ENCODE results near the gene WFIKKN2. TPM values are rescaled to one million over a fixed set of nuclear protein-coding genes. Genes with fewer than 3 reads are reported as not detected.

Gene WFIKKN2
- total RNA-seq, 2 experiments from 2014 or later: not detected

- H3K4me3 ChIP-seq (ENCODE audit: low read depth, low read length, poor library complexity, severe bottlenecking): no peak overlapping the region
- no peaks in the 10 kb centered on the region for H3K9me2 ChIP-seq (ENCODE audit: insufficient read depth, low read length)
- POLR2A ChIA-PET: no interaction called here
- no peak overlapping the region for H2AFZ ChIP-seq (ENCODE audit: low read length)
- H3K36me3 ChIP-seq (ENCODE audit: insufficient read depth, low read length): no peaks in the 10 kb centered on the region
- intact Hi-C loops (cut with micrococcal nuclease; ENCODE audit: unreplicated experiment): no loop called here
- DNase-seq (ENCODE audit: low spot score): no peak
- CTCF ChIA-PET (ENCODE audit: unreplicated experiment): no interaction called here
- H3K79me2 ChIP-seq (ENCODE audit: insufficient read depth, low read depth, low read length): no peaks in the 10 kb centered on the region
- H3K4me2 ChIP-seq (ENCODE audit: low read length): no peak overlapping the region
- H3K9me3 ChIP-seq (ENCODE audit: low read length): no peaks in the 10 kb centered on the region
- no peaks in the 10 kb centered on the region for H3K4me1 ChIP-seq (ENCODE audit: insufficient read depth, low read length, poor library complexity, severe bottlenecking)
- H3K27ac ChIP-seq (ENCODE audit: low read depth, low read length, poor library complexity, severe bottlenecking): no peak overlapping the region
- TF ChIP-seq CTCF (conservative IDR thresholded peaks at IDR 0.05; ENCODE audit: low read length): no peak
- TF ChIP-seq EZH2phosphoT487 (IDR thresholded peaks at IDR 0.05; ENCODE audit: borderline replicate concordance, low read depth, low read length): no peak
- no TSS peak for BruUV-seq (replicated peaks)
- H4K20me1 ChIP-seq (ENCODE audit: insufficient read depth, low read length): no peaks in the 10 kb centered on the region
Measured at GRCh38 chr17:50813583-50813982, 21.8 kb upstream of the WFIKKN2 start.

GRCh38 chr17:50815400-50815799 is 20.0 kb upstream of the WFIKKN2 start:
- Histone ChIP-seq H3K4me1 (ENCODE audit: insufficient read depth, low read length, poor library complexity, severe bottlenecking) (no peaks in the 10 kb centered on the region), H3K9me2 (ENCODE audit: insufficient read depth, low read length) (no peaks in the 10 kb centered on the region), H3K36me3 (ENCODE audit: insufficient read depth, low read length) (no peaks in the 10 kb centered on the region), H3K79me2 (ENCODE audit: insufficient read depth, low read depth, low read length) (no peaks in the 10 kb centered on the region), H3K4me3 (ENCODE audit: low read depth, low read length, poor library complexity, severe bottlenecking) (no peak overlapping the region), H3K4me2 (ENCODE audit: low read length) (no peak overlapping the region), H4K20me1 (ENCODE audit: insufficient read depth, low read length) (no peaks in the 10 kb centered on the region), H3K27ac (ENCODE audit: low read depth, low read length, poor library complexity, severe bottlenecking) (no peak overlapping the region), H2AFZ (ENCODE audit: low read length) (no peak overlapping the region), H3K9me3 (ENCODE audit: low read length) (no peaks in the 10 kb centered on the region)
- CTCF ChIA-PET (ENCODE audit: unreplicated experiment): no interaction called here
- DNase-seq (ENCODE audit: low spot score): no peak
- POLR2A ChIA-PET: interaction anchor here (0.6 kb wide), 1 partner anchor 32 kb away, joined by 5 read pairs; no protein-coding TSS in a partner anchor
- intact Hi-C loops (cut with micrococcal nuclease; ENCODE audit: unreplicated experiment): no loop called here
- TF ChIP-seq CTCF (conservative IDR thresholded peaks at IDR 0.05; ENCODE audit: low read length) (no peak), EZH2phosphoT487 (IDR thresholded peaks at IDR 0.05; ENCODE audit: borderline replicate concordance, low read depth, low read length) (no peak)
- BruUV-seq (replicated peaks): no TSS peak

- Histone ChIP-seq H3K36me3 (ENCODE audit: insufficient read depth, low read length) (no peaks in the 10 kb centered on the region), H3K4me1 (ENCODE audit: insufficient read depth, low read length, poor library complexity, severe bottlenecking) (no peaks in the 10 kb centered on the region), H3K4me3 (ENCODE audit: low read depth, low read length, poor library complexity, severe bottlenecking) (no peak overlapping the region), H4K20me1 (ENCODE audit: insufficient read depth, low read length) (no peaks in the 10 kb centered on the region), H2AFZ (ENCODE audit: low read length) (no peak overlapping the region), H3K27ac (ENCODE audit: low read depth, low read length, poor library complexity, severe bottlenecking) (no peak overlapping the region), H3K4me2 (ENCODE audit: low read length) (no peak overlapping the region), H3K79me2 (ENCODE audit: insufficient read depth, low read depth, low read length) (no peaks in the 10 kb centered on the region), H3K9me3 (ENCODE audit: low read length) (no peaks in the 10 kb centered on the region), H3K9me2 (ENCODE audit: insufficient read depth, low read length) (no peaks in the 10 kb centered on the region)
- no TSS peak for BruUV-seq (replicated peaks)
- no peak for DNase-seq (ENCODE audit: low spot score)
- intact Hi-C loops (cut with micrococcal nuclease; ENCODE audit: unreplicated experiment): no loop called here
- POLR2A ChIA-PET: no interaction called here
- CTCF ChIA-PET (ENCODE audit: unreplicated experiment): no interaction called here
- TF ChIP-seq EZH2phosphoT487 (IDR thresholded peaks at IDR 0.05; ENCODE audit: borderline replicate concordance, low read depth, low read length) (no peak), CTCF (conservative IDR thresholded peaks at IDR 0.05; ENCODE audit: low read length) (no peak)
Measured at GRCh38 chr17:50816271-50816670, 19.1 kb upstream of the WFIKKN2 start.

Data from OCI-LY7 (cell line).